Right renal cortex interstitium (tissue), 3 donors: ENCODE results near the gene CHRNA10. TPM values are rescaled to one million over a fixed set of nuclear protein-coding genes. Genes with fewer than 3 reads are reported as not detected.

ENCODE experiments used
- DNase-seq, 3 donors: peaks; one replicate each; pipeline ENCODE4 v3.0.0-alpha.2; 2013; ENCODE audit warnings: low read depth in 3 of 3, low spot score in 2 of 3
- polyA plus RNA-seq, 3 donors: library from polyadenylated mRNA; unstranded; fragments of 120-200 nt; gene quantifications; one replicate each; pipeline ENCODE4 v1.2.1, GENCODE V29; 2013; ENCODE audit not compliant: insufficient read length in 3 of 3

CHRNA10 gene
- polyA plus RNA-seq, result 1 to 10 TPM; 1.2 to 1.4 (median 1.3) TPM

- DNase-seq, result peak in 2 of 3 donors; percentile 8 to 21
These were observed at the start of gene CHRNA10 for GRCh38 chr11:3671334-3672254. CHRNA10 (minus strand) TSS chr11:3671384; CDS start chr11:3671312, 72 bp downstream.

DNA sequence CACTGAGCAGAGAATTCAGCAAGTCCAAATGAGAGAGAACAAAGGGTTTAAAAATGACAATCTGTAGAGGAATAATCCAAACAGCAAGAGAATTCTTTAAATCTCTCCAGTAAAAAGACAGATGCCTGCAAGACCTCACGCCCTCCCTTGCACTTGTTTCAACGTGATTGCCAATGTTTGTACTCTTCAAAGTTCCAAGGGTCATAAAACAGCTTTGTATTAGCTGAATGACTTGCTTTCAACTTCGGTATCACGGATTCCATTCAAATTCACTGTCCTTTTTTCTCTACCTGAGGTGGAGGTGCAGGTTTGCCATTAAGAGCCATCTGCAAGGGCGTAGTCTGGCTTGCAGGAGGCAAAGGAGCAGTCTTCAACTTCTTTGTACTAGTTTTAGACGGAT, 41.1 kb upstream of the CHRNA10 start:
- no peak for DNase-seq

GRCh38 chr11:3710485-3711259, 39.5 kb upstream of the CHRNA10 start:
- no peak for DNase-seq

DNA sequence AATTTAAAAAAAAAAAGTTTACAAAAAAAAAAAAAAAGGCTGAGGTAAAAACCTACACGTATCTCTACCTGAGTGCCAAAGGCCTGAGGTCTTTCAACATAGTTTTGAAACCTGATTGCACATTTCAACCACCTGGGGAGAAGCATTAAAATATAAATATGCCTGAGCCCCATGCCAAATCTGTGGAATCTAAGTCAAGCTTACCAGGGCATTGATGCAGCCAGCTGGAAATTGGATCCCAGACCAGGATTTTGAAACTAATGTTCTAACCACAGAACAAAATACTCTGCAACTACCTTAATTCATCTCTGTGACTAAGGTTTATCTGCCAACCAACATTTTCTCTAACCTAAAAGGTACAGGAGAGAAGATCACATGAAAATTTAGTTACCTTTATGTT, 38.8 kb upstream of the CHRNA10 start:
- DNase-seq, result no peak

- DNase-seq, result no peak
These were observed 36.0 kb upstream of the CHRNA10 start for GRCh38 chr11:3707176-3707575.

DNA sequence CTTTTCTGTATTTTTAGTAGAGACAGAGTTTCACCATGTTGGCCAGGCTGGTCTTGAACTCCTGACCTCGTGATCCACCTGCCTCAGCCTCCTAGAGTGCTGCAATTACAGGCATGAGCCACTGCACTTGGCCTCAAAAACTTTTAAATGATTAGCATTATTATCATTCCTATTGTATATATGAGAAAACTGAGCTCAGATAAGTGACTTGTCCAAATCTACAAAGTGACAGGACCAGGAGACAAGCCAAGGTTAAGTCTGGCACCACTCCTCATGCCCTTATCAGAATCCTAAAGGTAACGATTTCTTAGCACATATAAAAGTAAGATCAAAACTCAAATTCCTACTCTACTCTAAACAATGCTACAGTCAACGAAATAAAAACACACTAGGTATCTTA, 32.2 kb upstream of the CHRNA10 start:
- DNase-seq, result no peak

- no peak for DNase-seq
These were observed 29.7 kb upstream of the CHRNA10 start for GRCh38 chr11:3700910-3701309.

GRCh38 chr11:3700410-3700809, 29.2 kb upstream of the CHRNA10 start:
- no peak for DNase-seq

DNA sequence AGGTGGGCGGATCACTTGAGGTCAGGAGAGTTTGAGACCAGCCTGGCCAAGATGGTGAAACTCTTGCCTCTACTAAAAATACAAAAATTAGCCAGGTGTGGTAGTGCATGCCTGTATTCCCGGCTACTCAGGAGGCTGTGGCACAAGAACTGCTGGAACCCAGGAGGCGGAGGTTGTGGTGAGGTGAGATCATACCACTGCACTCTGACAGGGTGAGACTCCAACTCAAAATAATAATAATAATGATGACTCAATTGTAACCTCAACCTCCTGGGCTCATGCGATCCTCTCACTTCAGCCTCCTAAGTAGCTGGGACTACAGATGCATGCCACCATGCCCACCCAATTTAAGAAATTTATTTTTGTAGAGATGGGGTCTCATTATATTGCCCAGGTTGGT, 15.6 kb upstream of the CHRNA10 start:
- no peak for DNase-seq

DNA sequence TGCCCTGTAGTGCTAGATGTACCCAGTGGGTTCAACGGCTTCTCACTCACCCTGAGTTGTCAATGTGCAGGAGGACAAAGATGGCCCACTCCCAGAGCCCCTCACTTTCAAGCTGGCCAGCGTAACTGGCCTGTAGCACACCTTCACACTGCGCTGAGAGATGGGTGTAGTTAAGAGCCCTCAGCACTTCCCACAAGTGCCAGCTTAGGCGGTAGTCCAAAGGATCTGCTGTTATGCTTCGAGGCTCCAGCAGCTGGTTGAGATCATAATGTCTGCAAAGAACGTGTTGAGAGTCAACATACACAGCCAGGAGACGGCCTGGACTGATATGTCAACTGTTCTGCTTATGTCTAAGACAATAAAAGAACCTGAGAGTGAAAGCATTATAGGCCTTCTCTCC, 14.7 kb upstream of the CHRNA10 start:
- DNase-seq, result no peak

- DNase-seq, result no peak
These were observed 13.6 kb upstream of the CHRNA10 start for GRCh38 chr11:3684819-3685172.

GRCh38 chr11:3684129-3684818, 13.1 kb upstream of the CHRNA10 start:
- DNase-seq, result no peak

- DNase-seq, result no peak
These were observed 11.9 kb upstream of the CHRNA10 start for GRCh38 chr11:3683039-3683438.

DNA sequence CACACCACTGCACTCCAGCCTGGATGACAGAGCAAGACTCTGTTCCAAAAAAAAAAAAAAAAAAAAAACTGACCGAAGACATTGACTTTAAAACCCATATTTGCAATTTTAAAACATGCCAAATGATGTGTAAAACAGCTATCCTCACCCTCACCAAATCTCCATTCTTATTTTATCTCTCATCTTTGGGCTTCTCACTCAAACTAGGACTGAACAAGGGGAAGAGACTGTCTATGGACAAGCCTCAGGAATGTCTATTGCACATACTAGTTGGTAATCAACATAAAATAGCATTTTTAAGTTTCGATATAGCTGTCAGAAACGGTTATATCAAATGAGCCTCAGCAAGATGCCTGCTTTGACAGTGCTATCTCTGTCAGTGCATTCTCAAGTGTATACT, 7.9 kb upstream of the CHRNA10 start:
- DNase-seq, result no peak

- DNase-seq, result no peak
These were observed 4.8 kb upstream of the CHRNA10 start for GRCh38 chr11:3675971-3676370.

DNA sequence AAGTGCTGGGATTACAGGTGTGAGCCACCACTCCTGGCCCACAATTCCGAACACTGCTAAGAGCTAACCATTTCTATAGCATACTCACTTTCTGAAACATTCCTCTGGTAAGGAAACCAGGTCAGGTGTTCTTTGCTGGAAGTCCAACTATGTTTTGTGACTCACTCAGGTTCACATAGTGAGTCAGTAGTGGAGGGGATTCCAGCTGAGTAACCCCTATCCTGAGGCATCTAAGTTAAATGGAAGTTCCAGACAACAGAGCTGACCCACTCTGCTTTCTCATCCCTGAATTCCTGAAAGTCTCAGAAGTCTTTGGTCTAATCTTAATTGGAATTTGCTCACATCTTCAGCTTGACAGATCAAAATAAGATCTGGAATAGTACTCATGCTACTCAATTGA, 3.0 kb upstream of the CHRNA10 start:
- DNase-seq, result no peak

DNA sequence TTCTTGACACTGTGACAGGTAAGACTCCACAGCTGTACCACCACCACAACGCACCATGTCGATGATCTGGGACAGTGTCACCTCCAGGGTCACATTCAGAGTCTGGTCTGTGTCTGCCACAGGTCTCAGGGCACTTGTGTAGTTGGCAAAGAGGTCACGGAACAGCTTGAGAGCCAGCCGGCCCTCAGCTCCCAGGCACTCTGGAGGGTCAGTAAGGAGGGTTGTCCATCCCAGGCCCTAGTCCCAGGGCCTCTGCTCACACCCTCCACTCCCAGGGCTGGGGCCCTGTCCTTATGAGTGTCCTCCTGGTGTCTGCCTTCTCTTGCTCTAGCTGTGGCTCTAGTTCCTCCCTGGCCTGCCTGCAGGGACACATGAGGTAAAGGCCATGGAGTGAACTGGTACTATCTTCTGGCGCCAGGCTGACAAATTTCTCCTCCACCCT, 1.4 kb downstream of the CHRNA10 start:
- no peak for DNase-seq

- DNase-seq, result no peak
These were observed 2.1 kb downstream of the CHRNA10 start for GRCh38 chr11:3669128-3669527.

- DNase-seq, result no peak
These were observed 3.8 kb downstream of the CHRNA10 start for GRCh38 chr11:3667149-3668035.

- DNase-seq, result no peak
These were observed 5.1 kb downstream of the CHRNA10 start for GRCh38 chr11:3666023-3666530.
